SK-MEL-5 (cell line): ENCODE results near the gene ITPRIP. TPM values are rescaled to one million over a fixed set of nuclear protein-coding genes. Genes with fewer than 3 reads are reported as not detected.
A peak's percentile ranks its signal among the peaks of the same experiment; 100 is the strongest.

Source experiments
- DNase-seq: peaks from one replicate; pipeline ENCODE4 v3.0.0-alpha.2; 2016; ENCODE audit warnings: low read depth, low spot score
- in situ Hi-C: cut with HindIII; loops from 2 replicates; pipeline ENCODE4 v1.10.0; 2016; ENCODE audit warnings: low sequenced_read_pairs, high pct_unique_total_duplicates, low pct_unique_long_range_greater_than_20kb
- total RNA-seq: library from RNA; depleted of rRNA; stranded (reverse); fragments of >200 nt; shearing (Covaris generic); gene quantifications from 2 replicates; pipeline ENCODE4 v1.2.3, GENCODE V29; 2014

Gene ITPRIP
- total RNA-seq, 1 experiment from 2014 or later: 10.3 TPM

GRCh38 chr10:104347295-104348045 is 9.2 kb upstream of the ITPRIP start:
- in situ Hi-C loops: no loop called here
- DNase-seq: no peak

DNA sequence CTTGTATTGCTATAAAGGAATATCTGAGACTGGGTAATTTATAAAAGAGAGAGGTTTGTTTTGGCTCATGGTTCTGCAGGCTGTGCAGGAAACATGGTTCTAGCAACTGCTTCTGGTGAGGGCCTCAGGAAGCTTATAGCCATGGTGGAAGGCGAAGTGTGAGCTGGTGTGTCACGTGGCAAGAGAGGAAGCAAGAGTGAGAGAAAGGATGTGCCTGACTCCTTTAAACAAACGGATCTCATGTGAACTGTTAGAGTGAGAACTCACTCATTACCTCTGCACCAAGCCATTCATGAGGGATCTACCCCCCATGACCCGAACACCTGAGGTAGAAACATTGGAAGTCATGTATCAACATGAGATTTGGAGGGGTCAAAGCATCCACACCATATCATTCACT is 7.7 kb upstream of the ITPRIP start:
- in situ Hi-C loops: no loop called here
- DNase-seq: no peak

- DNase-seq: no peak
- in situ Hi-C loops: no loop called here
Observed at GRCh38 chr10:104345515-104345914, 7.2 kb upstream of the ITPRIP start.

- in situ Hi-C loops: no loop called here
- no peak for DNase-seq
Observed at GRCh38 chr10:104344219-104344618, 6.0 kb upstream of the ITPRIP start.

GRCh38 chr10:104342941-104343411 is 4.7 kb upstream of the ITPRIP start:
- in situ Hi-C loops: no loop called here
- DNase-seq: no peak

- DNase-seq: no peak
- in situ Hi-C loops: no loop called here
Observed at GRCh38 chr10:104340641-104341040, 2.4 kb upstream of the ITPRIP start.

GRCh38 chr10:104340111-104340526 is 1.9 kb upstream of the ITPRIP start:
- no peak for DNase-seq
- in situ Hi-C loops: no loop called here

DNA sequence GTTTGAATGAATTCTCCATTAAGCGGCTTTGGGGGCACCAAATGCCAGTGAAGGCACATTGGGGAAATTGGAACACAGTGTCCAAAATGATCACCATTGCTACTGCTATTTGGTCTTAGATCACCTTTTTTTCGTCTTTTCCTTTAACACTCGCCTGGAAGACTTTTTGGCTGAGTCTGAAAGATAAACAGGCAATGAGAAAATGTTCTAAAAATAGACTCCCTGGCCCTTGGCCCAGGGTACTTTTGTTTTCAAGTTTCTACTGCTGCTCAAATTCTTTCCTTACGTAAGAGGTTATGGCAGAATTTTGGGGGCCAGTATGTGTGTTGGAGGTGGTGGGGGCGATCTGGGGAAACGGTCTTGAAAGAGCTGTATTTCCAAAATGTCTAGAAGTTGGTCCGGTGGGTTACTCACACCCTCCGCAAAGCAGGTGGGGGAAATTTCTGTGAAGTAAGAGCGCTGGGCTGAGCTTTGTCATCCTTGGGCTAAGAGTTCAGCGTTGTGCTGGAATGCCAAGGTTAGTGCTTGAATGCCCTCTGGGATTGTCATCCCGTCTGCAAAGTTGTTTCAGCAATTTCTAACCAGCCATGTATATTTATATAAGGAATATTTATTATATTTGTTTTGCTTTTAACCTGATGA is 1.3 kb upstream of the ITPRIP start:
- in situ Hi-C loops: no loop called here
- no peak for DNase-seq

DNA sequence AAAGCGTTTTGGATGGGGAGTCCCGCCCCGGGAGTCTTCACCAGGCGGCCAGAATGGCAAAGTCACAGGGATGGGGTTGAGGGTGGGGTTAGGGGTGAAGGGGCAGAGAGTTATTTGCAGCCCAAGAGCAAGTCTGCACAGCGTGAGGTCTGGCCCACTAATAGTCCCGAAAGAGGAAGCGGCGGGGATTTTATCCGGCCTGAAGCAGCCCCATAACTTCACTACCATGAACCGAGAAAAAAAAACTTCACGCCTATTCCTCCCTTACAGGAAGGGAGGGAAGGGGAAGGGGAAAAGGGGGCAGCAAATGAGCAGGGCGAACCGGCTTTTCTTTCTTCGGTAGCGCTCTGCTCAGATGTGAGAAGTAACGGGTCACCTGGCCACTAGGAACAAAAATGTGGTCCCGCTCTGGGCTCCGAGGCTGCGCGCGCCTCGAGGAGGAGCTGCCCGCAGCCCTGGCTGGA is 712 bp downstream of the ITPRIP start:
- DNase-seq: no peak
- in situ Hi-C loops: no loop called here

GRCh38 chr10:104336821-104337467 is 1.3 kb downstream of the ITPRIP start:
- in situ Hi-C loops: no loop called here
- DNase-seq: no peak

- in situ Hi-C loops: no loop called here
- no peak for DNase-seq
Observed at GRCh38 chr10:104334965-104335650, 3.2 kb downstream of the ITPRIP start.

GRCh38 chr10:104334561-104334960 is 3.7 kb downstream of the ITPRIP start:
- in situ Hi-C loops: no loop called here
- DNase-seq: no peak

- in situ Hi-C loops: no loop called here
- DNase-seq: no peak
Observed at GRCh38 chr10:104333728-104334373, 4.4 kb downstream of the ITPRIP start.

GRCh38 chr10:104333032-104333727 is 5.1 kb downstream of the ITPRIP start:
- no peak for DNase-seq
- in situ Hi-C loops: no loop called here

DNA sequence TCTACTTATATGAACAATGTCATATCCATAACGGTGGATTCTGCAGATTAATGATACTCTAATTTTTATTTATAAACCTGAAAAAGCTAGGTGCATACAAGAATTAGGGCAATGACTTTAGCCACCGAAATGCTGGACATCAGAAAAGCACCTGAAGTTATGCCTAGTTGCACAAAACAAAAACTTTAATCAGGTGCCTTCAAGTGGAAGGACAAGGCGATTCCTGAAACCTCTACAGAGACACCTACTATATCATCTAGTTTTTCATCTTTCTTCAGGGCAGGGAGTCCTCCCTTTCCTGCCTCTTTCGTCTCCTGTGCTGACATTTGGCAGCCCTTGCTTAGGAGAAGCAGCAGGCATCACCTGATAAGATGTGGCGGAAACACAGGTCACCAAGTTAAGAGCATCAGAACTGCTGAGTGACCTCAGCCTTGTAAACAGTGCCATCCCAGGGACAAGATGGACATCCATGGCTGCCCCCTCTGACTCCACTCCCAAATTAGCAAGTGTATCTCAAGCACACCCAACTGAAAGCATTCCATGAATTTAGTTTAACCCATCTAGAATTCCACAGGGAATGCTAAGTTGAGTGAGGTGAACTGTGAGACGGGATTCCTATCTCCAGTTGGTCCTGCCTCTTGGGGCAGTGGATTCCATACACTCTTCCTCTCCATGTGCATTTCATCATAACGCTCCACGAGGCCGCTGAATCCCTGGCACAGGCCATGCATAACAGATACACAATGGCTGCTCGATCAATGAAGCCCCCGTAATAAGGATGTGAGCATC is 5.8 kb downstream of the ITPRIP start:
- in situ Hi-C loops: no loop called here
- no peak for DNase-seq

- in situ Hi-C loops: no loop called here
- peak; percentile 52 for DNase-seq
Observed at GRCh38 chr10:104331208-104331838, 6.9 kb downstream of the ITPRIP start.
